ENCODE results near the gene ACSL4.

- no peak for TF ChIP-seq PATZ1 (CRISPR knock-in tag; IDR thresholded peaks at IDR 0.05; ENCODE audit: borderline replicate concordance)
- TF ChIP-seq ISL1 (CRISPR knock-in tag; IDR thresholded peaks at IDR 0.05), result no peak
- no peak for TF ChIP-seq BACH2 (CRISPR knock-in tag; IDR thresholded peaks at IDR 0.05; ENCODE audit: borderline replicate concordance)
- no peak for TF ChIP-seq ARNTL (CRISPR knock-in tag; IDR thresholded peaks at IDR 0.05; ENCODE audit: borderline replicate concordance, low read depth)
- TF ChIP-seq PPARA (CRISPR knock-in tag; IDR thresholded peaks at IDR 0.05; ENCODE audit: borderline replicate concordance), result no peak
- no peak for TF ChIP-seq ZNF8 (CRISPR knock-in tag; IDR thresholded peaks at IDR 0.05)
- no peak for TF ChIP-seq ZFP30 (CRISPR knock-in tag; IDR thresholded peaks at IDR 0.05)
- no peak for TF ChIP-seq ESRRG (CRISPR knock-in tag; IDR thresholded peaks at IDR 0.05)
- TF ChIP-seq TCF4 (CRISPR knock-in tag; IDR thresholded peaks at IDR 0.05; ENCODE audit: borderline replicate concordance), result no peak
These were observed 94.9 kb downstream of the ACSL4 start for GRCh38 chrX:109638158-109638557.

Data from SK-N-SH treated with all-trans-retinoic acid at 6 μM for 48 hours (cell line).